ENCODE data around the gene ZDHHC20.

- TF ChIP-seq WT1 (tag by site-specific recombination; IDR thresholded peaks at IDR 0.05) = no peak
- TF ChIP-seq CTCF (tag by site-specific recombination; IDR thresholded peaks at IDR 0.05) = no peak
- TF ChIP-seq PRDM10 (tag by site-specific recombination; IDR thresholded peaks at IDR 0.05) = no peak
Observed at GRCh38 chr13:21402586-21403307, 56.4 kb downstream of the ZDHHC20 start.

Measured in HEK293 (cell line).